Measurements from ENCODE around the gene AP2A1. TPM values are rescaled to one million over a fixed set of nuclear protein-coding genes. Genes with fewer than 3 reads are reported as not detected.
A peak's percentile ranks its signal among the peaks of the same experiment; 100 is the strongest.
"Not testable (repeated sequence)": the region's sequence is repeated elsewhere in the genome, so short reads cannot be mapped to it uniquely, and the experiment has no call there.

The AP2A1 gene
- total RNA-seq (2014; rRNA removed; shearing (Covaris generic)): 55.5 and 61.1 TPM in 2 replicates

DNA sequence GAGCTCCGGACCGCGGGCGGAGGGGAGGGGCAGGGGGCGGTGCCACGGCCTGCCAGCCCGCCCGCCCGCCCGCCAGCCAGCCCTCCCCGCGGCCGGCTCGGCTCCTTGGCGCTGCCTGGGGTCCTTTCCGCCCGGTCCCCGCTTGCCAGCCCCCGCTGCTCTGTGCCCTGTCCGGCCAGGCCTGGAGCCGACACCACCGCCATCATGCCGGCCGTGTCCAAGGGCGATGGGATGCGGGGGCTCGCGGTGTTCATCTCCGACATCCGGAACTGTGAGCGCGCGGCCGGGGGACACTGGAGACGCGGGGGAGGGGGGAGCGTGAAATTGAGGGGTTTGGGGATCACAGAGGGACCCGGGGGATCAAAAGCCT is at the start of gene AP2A1:
Gene AP2A1 (plus strand): TSS at position 72 of the 370 bp plus-strand sequence. CDS start 133 bp downstream, at position 205.
- no peak for DNase-seq (ENCODE audit: low spot score)

DNA sequence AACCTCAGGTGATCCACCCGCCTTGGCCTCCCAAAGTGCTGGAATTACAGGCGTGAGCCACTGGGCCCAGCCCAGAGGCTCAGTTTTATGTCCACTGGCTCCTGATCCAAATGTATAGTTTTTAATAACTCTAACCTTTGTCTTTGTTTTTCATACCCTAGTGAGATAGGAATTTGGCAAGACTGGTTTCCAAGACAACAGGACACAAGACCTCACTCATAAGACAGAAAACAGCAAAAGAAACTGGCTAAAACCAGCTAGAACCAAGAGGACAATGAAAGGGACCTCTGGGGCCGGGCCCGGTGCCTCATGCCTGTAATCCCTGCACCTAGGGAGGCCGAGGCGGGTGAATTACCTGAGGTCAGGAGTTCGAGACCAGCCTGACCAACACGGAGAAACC is 48.3 kb upstream of the AP2A1 start:
- no peak for DNase-seq (ENCODE audit: low spot score)

DNA sequence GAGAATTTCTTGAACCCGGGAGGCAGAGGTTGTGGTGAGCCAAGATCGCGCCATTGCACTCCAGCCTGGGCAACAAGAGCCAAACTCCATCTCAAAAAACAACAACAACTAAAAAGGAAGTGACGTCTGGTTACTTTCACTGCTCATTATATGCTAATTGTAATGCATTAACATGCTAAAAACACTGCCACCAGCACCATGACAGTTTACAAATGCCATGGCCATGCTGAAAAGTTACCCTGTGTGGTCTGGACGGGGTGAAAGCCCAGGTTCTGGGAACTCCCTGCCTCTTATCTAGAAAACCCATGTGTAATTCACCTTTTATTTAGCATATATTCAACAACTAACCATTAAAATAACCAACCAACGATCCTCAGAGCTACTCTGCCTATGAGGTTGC is 47.8 kb upstream of the AP2A1 start:
- no peak for DNase-seq (ENCODE audit: low spot score)

DNA sequence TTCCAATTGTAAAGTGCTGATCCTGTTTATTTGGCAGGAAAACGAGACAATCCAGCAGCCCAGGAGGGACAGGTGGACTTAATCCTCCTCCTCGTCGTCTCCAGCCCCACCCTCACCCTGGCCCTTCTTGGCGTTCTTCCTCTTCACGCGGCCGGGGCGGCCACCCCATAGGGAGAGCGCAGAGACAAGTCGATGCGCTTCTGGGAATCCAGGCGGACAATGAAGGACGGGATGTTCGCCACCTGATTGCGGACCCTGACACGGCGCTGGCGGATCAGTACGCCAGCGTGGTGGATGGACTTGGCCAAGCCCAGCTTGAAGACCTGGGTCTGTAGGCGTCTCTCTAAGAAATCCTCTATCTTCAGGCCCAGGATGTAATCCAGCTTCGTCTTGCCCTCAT is 47.4 kb upstream of the AP2A1 start:
- not testable (repeated sequence) for DNase-seq (ENCODE audit: low spot score)

DNA sequence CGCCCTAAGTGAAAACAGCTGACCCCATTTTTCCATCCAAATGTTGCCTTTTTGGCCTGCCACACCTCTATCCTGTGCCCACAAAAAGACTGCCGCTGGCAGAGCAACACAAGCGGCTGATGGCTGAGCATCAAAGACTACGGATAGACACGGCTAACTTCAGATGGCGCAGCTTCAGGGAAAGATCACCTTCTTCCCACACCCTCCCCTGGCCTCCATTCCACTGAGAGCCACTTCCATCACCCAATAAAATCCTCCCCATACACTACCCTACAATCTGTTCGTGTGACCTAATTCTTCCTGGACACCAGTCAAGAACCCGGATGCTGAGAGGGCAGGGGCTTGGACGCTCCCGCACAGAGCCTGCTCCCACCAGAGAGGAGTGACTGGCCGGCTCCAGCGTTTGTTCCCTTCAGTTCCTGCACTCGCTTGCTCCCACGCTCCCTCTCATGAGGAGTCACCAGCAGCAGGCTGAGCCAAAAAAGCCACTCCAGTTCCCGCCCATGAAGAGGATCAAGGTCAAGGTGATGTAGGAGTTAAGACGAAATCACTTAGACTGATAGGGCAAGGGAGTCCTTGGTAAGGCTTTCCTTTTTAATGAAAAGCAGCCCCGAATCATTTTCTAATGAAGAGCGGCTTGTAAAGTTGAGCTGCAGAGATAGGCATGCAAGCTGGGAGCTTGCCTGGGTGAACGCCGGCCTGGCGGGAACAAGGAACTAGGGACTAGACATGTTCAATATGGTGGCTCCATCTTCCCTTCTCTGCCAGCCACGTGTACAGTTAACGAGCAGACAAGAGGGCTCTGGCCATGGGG is 39.4 kb upstream of the AP2A1 start:
- no peak for DNase-seq (ENCODE audit: low spot score)

DNA sequence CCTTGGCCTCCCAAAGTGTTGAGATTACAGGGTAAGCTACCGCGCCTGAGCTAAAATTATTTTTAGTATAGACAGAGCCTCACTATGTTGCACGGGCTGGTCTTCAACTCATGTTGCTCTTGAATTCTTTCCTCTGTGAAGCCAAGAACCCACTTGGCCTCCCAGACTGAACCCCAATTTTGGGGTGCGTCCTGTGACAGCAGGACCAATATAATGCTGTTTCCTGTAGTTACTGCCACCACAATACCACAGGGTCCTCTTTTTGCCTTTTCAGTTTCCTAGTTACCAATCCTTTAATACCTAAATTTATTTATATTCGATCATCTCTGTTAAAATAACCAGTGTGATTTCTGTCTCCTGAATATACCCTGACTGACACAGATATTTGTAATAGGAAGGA is 36.6 kb upstream of the AP2A1 start:
- DNase-seq (ENCODE audit: low spot score): no peak

DNA sequence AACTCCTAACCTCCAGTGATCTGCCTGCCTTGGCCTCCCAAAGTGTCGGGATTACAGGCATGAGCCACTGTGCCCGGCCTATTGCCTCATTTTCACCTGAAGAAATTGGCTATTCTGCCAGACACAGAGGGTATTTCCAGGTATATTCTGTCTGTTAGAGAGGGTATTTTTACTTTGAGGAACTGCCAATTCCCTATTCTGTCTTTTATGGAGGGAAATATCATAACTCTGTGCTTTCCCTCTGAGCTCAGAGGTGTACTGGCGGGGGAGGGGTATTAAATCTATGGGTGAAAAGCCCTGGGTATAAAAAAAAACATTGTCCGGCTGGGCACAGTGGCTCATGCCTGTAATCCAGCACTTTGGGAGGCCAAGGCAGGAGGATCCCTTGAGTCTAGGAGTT is 28.5 kb upstream of the AP2A1 start:
- no peak for DNase-seq (ENCODE audit: low spot score)

DNA sequence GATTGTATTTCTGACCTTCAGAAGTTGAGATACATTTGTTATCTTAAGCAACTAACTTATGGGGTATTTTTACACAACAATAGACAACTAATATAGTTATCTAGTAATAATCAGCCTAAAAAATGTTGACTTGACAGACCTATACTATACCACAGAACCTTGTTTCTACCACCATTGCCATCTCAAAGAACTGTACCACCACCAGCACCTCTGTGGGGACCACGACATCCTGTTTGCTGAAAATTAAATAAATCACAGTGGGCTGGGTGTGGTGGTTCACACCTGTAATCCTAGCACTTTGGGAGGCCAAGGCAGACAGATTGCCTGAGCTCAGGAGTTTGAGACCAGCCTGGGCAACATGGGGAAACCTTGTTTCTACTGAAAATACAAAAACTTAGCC is 27.7 kb upstream of the AP2A1 start:
- no peak for DNase-seq (ENCODE audit: low spot score)

DNA sequence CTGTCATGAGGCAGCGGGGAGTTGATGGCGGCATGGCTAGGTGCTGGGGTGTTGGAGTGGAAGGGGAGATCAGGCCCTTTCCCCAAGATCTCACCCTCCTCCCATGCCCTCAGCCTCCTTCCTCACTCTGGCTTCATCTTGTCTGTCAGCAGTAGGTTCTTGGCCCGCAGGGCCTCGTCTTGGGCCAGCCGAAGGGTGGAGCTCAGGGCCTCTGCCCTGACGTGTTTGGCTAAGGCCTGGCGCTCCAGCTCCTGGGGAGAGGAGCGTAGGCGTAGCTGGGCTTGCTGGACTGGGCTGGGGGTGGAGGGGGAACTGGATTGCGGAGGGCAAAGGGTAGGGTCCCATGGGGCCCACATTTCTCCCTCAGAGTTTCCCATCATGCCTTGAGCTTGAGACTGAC is 26.9 kb upstream of the AP2A1 start:
- DNase-seq (ENCODE audit: low spot score): no peak

DNA sequence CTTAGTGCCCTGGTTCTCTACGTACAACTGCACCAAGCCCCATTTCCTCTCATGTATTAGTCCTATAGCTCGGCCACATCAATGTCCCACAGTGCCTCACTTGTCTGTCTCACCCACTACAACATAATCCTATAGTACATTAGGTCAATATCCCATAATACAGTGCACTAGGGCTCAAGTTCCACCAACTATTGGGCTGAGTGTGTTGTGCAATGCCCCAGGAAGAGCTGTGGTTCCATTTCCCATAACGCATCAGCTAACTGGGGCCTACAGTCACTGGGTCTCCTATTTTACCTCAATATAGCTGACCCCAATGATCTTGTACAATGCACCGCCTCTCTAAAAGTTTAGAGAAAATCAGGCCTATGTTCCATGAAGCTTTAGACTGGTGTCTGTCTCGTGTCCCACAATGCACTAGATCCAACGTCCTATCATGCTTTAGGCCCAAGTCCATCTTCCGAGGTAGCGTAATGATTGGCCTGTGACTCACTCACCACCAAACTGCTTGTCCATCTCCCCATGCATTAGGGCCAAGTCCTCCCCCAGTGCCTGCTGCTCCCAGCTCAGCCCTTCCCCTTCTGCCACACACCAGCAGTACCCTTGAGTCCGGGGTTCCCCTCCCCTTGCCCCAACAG is 25.5 kb upstream of the AP2A1 start:
- DNase-seq (ENCODE audit: low spot score): no peak

DNA sequence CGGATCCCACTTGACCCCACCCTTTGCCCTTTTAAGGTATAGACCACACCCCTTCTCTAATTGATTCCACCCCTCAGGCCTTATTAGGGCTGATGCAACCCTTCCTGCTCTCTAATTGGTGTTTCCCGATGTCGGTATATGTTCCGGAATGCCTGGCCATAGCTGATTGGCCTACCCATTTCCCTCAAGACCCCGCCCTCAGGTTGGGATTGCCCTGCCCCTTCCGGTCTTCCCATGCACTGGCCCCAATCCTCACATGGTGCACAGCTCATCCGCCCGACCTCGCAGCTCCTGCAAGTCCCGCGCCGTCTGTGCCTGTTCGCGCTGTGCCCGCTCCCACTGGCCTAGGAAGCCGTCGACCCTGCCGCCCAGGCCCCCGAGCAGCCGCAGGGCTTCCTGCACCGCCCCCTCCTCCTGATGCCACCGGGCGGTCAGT is 21.8 kb upstream of the AP2A1 start:
- DNase-seq (ENCODE audit: low spot score): no peak

DNA sequence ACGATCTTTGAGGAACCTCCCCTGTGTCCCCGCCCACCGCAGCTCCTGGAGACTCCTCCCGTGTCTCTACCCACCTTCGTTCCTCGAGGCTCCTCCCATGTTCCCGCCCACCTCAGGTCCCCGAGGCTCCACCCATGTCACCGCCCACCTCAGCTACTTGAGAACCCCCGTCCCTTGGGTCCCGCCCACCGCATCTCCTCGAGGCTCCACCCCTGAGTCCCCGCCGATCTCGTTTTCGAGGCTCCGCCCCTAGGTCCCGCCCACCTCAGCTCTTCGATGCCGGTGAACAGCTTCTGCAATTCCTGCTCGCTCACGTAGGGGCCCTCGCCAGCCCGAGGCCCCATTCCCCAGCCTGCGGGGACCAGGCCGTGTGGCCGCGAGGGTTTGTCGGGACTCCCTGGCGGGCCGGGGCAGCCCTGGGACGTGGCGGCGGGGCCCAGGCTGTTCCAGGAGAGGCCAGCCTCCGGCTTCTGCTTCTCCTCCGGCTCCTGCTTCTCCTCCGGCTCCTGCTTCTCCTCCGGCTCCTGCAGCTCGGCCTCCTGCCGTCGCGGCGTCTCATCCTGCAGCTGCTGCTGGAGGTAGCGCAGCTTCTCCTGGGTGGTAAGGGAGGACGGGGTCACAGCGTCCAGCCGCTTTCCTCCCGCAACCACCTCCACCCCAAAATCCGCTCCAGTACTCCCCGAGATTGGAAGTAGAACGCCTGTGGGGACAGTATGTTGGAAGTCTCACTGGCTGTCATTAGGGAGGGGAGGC is 20.4 kb upstream of the AP2A1 start:
- no peak for DNase-seq (ENCODE audit: low spot score)

DNA sequence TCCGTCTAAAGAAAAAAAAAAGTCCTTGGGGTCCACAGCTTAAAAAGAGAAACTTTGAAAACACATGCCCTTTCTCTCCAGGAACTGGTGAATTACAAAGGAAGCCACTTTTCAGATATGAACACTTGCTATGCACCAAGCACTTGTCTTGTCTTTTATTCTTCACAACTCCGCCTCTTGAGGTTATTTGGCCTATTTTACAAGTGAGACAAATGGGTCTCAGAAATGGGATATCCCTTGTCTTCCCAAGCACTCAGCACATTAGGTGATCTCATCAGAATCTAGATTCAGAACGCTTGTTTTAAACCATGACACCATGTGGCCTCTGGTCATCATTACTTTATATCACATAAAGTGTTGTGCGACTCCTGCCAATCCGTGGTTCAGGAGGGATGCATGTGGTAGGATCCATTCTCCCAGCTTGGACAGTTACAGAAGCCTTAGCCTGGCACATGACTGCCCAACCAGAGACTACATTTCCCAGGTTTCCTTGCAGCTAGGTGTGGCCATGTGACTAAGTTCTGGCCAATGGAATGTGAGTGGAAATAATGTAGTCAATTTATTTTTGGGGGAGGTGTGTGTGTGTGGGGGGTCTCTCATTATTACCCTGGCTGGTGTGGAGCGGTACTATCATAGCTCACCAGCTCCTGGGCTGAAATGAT is 17.6 kb upstream of the AP2A1 start:
- DNase-seq (ENCODE audit: low spot score): no peak

DNA sequence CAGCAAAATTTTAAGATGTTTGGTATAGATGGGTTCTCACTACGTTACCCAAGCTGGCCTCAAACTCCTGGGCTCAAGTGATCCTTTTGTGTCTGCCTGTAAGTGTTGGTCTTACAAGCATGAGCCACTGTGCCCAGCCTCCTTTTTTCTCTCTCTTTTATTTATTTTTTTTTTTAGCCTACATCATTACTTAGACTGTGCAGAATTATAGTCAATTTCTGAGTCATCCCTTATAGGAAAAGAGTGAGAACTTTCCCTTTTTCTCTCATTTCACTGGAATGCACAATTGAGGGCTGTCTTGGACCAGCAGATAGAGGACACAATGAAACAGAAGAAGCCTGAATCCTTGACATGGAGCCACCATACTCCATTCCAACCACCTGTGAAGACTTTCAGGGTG is 17.0 kb upstream of the AP2A1 start:
- DNase-seq (ENCODE audit: low spot score): no peak

DNA sequence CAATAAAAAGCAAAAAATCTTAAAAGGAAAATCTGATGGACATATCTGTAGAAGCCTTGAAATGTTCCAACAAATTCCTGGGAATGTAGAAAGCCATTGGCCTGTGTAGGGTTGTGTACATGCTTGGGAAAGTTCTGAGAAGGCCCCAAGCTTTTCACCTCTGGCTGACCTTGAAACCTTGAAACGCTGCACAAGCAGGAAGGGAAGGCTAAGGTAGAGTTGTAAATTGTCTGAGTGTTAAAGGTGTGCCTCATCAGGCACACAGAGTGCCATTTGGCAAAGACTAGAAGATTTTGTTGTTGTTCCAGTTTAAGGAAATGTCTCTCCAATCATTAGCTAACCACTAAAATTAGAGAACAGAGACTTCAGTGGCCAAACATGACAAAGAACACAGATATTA is 14.1 kb upstream of the AP2A1 start:
- DNase-seq (ENCODE audit: low spot score): no peak

DNA sequence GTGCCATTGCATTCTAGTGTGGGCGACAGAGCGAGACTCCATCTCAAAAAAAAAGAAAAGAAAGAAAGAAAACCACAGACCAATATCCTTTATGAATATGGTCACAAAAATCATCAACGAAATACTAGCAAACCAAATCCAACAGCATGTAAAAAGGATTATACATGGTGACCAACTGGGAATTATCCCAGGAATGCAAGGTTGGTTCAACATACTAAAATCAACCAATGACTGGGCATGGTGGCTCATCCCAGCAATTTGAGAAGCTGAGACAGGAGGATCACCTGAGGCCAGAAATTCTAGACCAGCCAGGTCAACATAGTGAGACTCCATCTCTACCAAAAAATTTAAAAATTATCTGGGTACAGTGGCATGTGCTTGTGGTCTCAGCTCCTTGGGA is 10.8 kb upstream of the AP2A1 start:
- no peak for DNase-seq (ENCODE audit: low spot score)

DNA sequence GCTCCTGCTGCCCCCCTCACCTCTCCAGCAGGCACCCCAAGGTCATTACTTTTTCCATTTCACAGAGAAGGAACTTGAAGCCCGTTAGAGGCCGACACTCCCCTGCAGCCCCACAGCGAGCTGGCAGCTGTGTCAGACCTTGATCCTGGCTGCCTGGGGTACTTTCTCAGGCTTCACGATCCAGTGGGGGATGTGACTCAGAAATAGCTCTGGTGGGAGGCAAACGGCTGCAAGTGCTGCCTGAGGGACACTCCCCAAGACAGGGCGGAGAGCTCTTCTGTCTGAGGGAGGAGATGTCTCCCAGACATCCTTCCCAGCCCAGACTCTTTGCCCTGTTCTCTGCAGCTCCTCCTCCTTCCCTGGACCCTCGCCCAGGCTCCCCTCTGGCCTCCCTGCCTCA is 8.5 kb upstream of the AP2A1 start:
- peak; percentile 5 for DNase-seq (ENCODE audit: low spot score)

DNA sequence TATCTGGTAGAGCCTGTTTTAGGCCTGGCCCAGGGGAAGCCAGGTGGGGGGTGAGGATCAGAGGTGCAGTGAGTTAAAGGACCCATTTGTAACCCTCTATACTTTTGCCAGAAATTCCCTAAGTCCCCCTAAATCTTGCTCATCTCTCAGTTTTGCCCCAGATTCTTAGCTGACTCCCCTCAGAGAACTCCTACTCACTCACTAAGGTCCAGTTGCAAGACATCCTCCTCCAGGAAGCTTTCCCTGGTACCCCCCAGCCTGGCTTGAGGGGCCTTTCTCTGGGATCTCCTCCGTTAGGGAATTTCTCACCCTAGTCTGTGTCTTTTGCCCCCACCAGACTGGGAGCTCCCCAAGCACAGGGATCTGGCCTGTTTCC is 5.6 kb upstream of the AP2A1 start:
- DNase-seq (ENCODE audit: low spot score): no peak

DNA sequence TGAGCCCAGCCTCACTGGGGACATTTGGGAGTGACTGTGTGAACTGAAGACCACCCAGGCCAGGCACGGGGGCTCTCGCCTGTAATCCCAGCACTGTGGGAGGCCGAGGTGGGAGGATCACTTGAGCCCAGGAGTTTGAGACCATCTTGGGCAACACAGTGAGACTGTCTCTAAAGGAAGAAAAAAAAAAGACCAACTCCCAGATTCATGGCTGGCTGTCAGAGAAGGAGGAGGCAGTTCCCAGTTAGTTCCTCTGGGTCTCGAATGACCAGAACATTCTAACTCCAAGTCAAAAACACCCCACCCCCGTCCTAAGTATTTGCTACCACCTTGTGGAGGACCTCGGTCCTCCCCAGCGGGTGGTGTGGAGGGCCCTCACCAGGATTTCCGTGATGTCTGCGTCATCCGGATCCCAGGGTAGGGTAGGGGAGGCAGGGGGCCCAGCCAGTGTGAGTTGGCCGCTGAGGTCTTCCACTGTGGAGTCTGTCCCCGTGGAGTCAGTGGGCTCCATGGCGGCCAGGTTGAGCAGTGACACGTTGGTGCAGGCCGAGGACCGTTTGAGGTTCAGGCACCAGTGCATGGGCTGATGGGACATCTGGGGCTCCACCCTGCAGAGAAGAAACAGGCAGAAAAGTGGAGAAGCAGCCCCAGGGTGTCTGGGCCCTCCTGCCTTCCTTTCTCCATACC is 5.0 kb upstream of the AP2A1 start:
- DNase-seq (ENCODE audit: low spot score): no peak

DNA sequence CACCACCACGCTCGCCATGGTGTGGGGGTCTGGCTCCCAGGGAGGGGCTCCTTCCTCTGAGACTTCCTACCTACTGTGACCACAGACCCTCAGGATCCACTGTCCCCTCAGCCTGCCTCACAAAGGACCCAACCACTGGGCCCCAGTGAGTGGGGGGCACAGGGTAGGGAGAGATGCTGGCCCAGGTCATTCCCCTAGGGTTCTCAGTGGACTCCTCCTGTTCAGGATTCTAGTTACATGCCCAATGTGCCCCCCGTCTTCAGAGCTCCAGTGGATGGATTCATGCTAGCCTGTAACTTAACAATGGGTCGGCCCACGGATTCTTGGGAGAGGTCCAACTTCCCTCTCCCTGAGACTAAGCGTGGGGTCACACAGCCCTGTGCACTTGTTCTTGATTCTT is 3.6 kb upstream of the AP2A1 start, which contains the start of gene TSKS:
Gene TSKS (minus strand): TSS at position 77 of the 400 bp plus-strand sequence. CDS start 59 bp downstream, at position 18.
- no peak for DNase-seq (ENCODE audit: low spot score)

DNA sequence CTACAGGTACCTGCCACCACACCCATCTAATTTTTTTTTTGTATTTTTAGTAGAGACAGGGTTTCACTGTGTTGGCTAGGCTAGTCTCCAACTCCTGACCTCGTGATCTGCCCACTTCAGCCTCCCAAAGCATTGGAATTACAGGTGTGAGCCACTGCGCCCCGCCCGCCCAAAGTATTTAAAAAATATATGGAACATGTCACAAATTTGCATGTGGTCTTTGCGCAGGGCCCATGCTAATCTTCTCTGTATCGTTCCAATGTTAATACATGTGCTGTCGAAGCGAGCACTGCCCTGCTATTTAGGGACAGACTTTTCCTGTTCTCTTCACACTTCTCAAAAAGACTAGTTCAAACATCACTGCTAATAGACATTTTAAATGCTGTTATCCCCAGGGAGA is 2.5 kb upstream of the AP2A1 start:
- DNase-seq (ENCODE audit: low spot score): no peak
